Endothelial cell of umbilical vein (primary cell): ENCODE results near the gene FER. TPM values are rescaled to one million over a fixed set of nuclear protein-coding genes. Genes with fewer than 3 reads are reported as not detected.

Source experiments
- BruUV-seq: library from RNA; stranded (reverse); fragments of 400-500 nt; replicated peaks from 2 replicates; lab custom pipeline; 2021; lab: Mats Ljungman, UMichigan
- CTCF ChIA-PET: fragments of 300-600, 350-600 bp; sonication (Branson Sonifier 250); formaldehyde crosslinking; loops from one replicate; lab custom pipeline; 2021; ENCODE audit warnings: antibody characterized with exemption, inconsistent platforms; lab: Charles Lee
- POLR2A ChIA-PET: fragments of 300-600, 350-600 bp; sonication (Branson Sonifier 250); formaldehyde crosslinking; loops from one replicate; lab custom pipeline; 2021; ENCODE audit warnings: antibody characterized with exemption, inconsistent platforms; lab: Charles Lee
- DNase-seq: peaks from one replicate; pipeline ENCODE4 v3.0.0-alpha.2; 2011; ENCODE audit warnings: low read depth, low spot score
- FAIRE-seq: peaks from 2 replicates; lab custom pipeline; 2011; peaks lifted over from hg19 to GRCh38; lab: Jason Lieb, UNC
- H2AFZ ChIP-seq: 2 replicates; pipeline ENCODE4 v1.6.0; 2012; ENCODE audit warnings: low read depth, low read length, control low read depth, inconsistent platforms
- H3K27ac ChIP-seq: 2 replicates; pipeline ENCODE4 v1.5.1; 2011; ENCODE audit warnings: low read depth, mild to moderate bottlenecking, control low read depth, low read length, moderate library complexity; ENCODE audit not compliant: insufficient read depth
- H3K27me3 ChIP-seq, 2 experiments: 2 replicates each; pipeline versions ENCODE4 v1.6.0 to v1.6.1; 2011; ENCODE audit warnings: low read length in 2 of 2, mixed read lengths in 1 of 2; ENCODE audit not compliant: control insufficient read depth in 2 of 2, insufficient read depth in 2 of 2
- H3K36me3 ChIP-seq, 2 experiments: 2 replicates in 1 of 2; 3 replicates in 1 of 2; pipeline ENCODE4 v1.5.1; 2011; ENCODE audit warnings: low read length in 2 of 2, mild to moderate bottlenecking in 1 of 2, moderate library complexity in 1 of 2; ENCODE audit not compliant: control insufficient read depth in 2 of 2, insufficient read depth in 2 of 2; ENCODE audit errors: extremely low read depth in 1 of 2
- H3K4me1 ChIP-seq: 3 replicates; pipeline ENCODE4 v1.5.1; 2011; ENCODE audit warnings: mild to moderate bottlenecking, low read length; ENCODE audit not compliant: control insufficient read depth, insufficient read depth; ENCODE audit errors: extremely low read depth
- H3K4me2 ChIP-seq: 2 replicates; pipeline ENCODE4 v1.6.1; 2011; ENCODE audit warnings: low read length, control low read depth, mixed read lengths; ENCODE audit not compliant: insufficient read depth
- H3K4me3 ChIP-seq, 3 experiments: fragments of 200-600 bp in 1 of 3; sonication (generic), shearing (Covaris generic) in 1 of 3; replicated peaks in 1 of 3; 2 replicates each; pipeline ENCODE4 v1.5.1; 2011 to 2016; ENCODE audit warnings: control low read depth in 3 of 3, low read length in 3 of 3, mild to moderate bottlenecking in 2 of 3, inconsistent platforms in 1 of 3, low read depth in 1 of 3, moderate library complexity in 1 of 3; ENCODE audit not compliant: insufficient read depth in 1 of 3
- H3K79me2 ChIP-seq: 2 replicates; pipeline ENCODE4 v1.6.0; 2012; ENCODE audit warnings: low read length, inconsistent platforms; ENCODE audit not compliant: control insufficient read depth, insufficient read depth
- H3K9ac ChIP-seq: replicated peaks from 2 replicates; pipeline ENCODE3; 2011; ENCODE audit warnings: low read length, control low read depth; ENCODE audit not compliant: insufficient read depth; ENCODE audit errors: extremely low read depth
- H3K9me1 ChIP-seq: replicated peaks from 3 replicates; pipeline ENCODE4 v1.6.0; 2011; ENCODE audit warnings: mild to moderate bottlenecking, low read length; ENCODE audit not compliant: control insufficient read depth, insufficient read depth; ENCODE audit errors: extremely low read depth
- H3K9me3 ChIP-seq: replicated peaks from 2 replicates; pipeline ENCODE4 v1.5.1; 2012; ENCODE audit warnings: low read length, inconsistent platforms; ENCODE audit not compliant: control insufficient read depth, insufficient read depth
- H4K20me1 ChIP-seq: replicated peaks from 2 replicates; pipeline ENCODE3; 2011; ENCODE audit warnings: mild to moderate bottlenecking, low read length; ENCODE audit not compliant: control insufficient read depth, insufficient read depth; ENCODE audit errors: extremely low read depth
- EZH2 ChIP-seq: IDR thresholded peaks from 2 replicates; pipeline ENCODE4 v1.6.1; 2012; ENCODE audit warnings: borderline replicate concordance, low read depth, mild to moderate bottlenecking, moderate library complexity, low read length, inconsistent platforms; ENCODE audit not compliant: severe bottlenecking
- FOS ChIP-seq: IDR thresholded peaks from 2 replicates; pipeline ENCODE4 v1.6.1; 2011; ENCODE audit warnings: mild to moderate bottlenecking, low read length, moderate library complexity, borderline replicate concordance; ENCODE audit not compliant: insufficient read depth
- GATA2 ChIP-seq: IDR thresholded peaks from 2 replicates; pipeline ENCODE4 v1.7.0; 2011; ENCODE audit warnings: low read depth, mild to moderate bottlenecking, moderate library complexity, mixed read lengths, low read length; ENCODE audit not compliant: insufficient read length, insufficient read depth
- JUN ChIP-seq: IDR thresholded peaks from 2 replicates; pipeline ENCODE4 v1.6.1; 2011; ENCODE audit warnings: borderline replicate concordance, low read depth; ENCODE audit not compliant: insufficient read length, insufficient read depth
- MYC ChIP-seq: IDR thresholded peaks from one replicate; pipeline ENCODE4 v1.6.1; 2011; ENCODE audit warnings: mild to moderate bottlenecking, low read depth, low read length
- POLR2A ChIP-seq: IDR thresholded peaks from 2 replicates; pipeline ENCODE4 v1.6.1; 2012; ENCODE audit warnings: low read depth, mild to moderate bottlenecking, control low read depth, low read length
- POLR2AphosphoS5 ChIP-seq: IDR thresholded peaks from 2 replicates; pipeline ENCODE4 v1.6.1; 2012; ENCODE audit warnings: low read depth, mild to moderate bottlenecking, control low read depth, low read length, moderate library complexity; ENCODE audit not compliant: insufficient read depth
- dilution Hi-C: fragments of 300-500 bp; cut with MboI; formaldehyde crosslinking; loops from one replicate; pipeline ENCODE4 v1.15.0; 2019; ENCODE audit warnings: low sequenced_read_pairs; ENCODE audit not compliant: extremely low pct_ligation_motif_present
- intact Hi-C: fragments of 100-400 bp; cut with micrococcal nuclease; formaldehyde crosslinking; loops from one replicate; pipeline ENCODE4 v1.10.0; 2022
- polyA plus RNA-seq, 4 experiments: library from polyadenylated mRNA; depleted of rRNA in 3 of 4; stranded (reverse) in 3 of 4; unstranded in 1 of 4; fragments of >200 nt; gene quantifications; 2 replicates each; pipeline versions ENCODE4 v1.2.1 to v1.2.3, GENCODE V29; 2011 to 2012; ENCODE audit warnings: missing spikeins in 1 of 4
- total RNA-seq: library from RNA; stranded (reverse); gene quantifications from 2 replicates; pipeline ENCODE4 v1.2.3, GENCODE V29; 2021
- TF ChIP-seq, protein P1 (sequence below), 2 donors: IDR thresholded peaks; 1 replicate in 1 of 2; 2 replicates in 1 of 2; pipeline ENCODE4 v1.5.1; 2011; ENCODE audit warnings: low read length in 2 of 2, mild to moderate bottlenecking in 2 of 2, moderate library complexity in 2 of 2, control low read depth in 1 of 2, inconsistent platforms in 1 of 2, low read depth in 1 of 2; ENCODE audit not compliant: insufficient read depth in 1 of 2; ENCODE audit errors: extremely low read depth in 1 of 2
- TF ChIP-seq, protein P2 (sequence below): IDR thresholded peaks from 2 replicates; pipeline ENCODE4 v1.6.1; 2011; ENCODE audit not compliant: insufficient read depth, insufficient read length

Gene FER
- total and polyA plus RNA-seq, 2 donors (not counting 3 experiments of a cell fraction or from before 2014, with no cell fraction given), result 2.3 to 27.5 TPM

DNA sequence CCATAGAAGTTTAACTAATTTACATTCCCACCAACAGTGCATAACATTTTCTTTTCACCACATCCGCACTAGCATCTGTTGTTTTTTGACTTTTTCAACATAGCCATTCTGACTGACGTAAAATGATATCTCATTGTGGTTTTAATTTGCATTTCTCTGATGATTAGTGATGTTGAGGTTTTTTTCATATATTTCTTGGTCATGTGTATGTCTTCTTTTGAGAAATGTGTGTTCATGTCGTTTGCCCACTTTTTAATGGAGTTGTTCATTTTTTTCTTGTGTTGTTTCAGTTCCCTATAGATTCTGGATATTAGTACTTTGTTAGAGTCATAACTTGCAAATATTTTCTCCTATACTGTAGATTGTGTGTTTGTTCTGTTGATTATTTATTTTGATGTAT, 163.4 kb downstream of the FER start:
- ChIA-PET CTCF (no interaction called here), POLR2A (no interaction called here)
- H3K27ac ChIP-seq, result no peak overlapping the region
- no peak overlapping the region for H2AFZ ChIP-seq
- no peaks in the 10 kb centered on the region for H3K27me3 ChIP-seq
- H3K4me2 ChIP-seq, result no peak overlapping the region
- no peaks in the 10 kb centered on the region for H3K9me1 ChIP-seq
- H3K79me2 ChIP-seq, result no peaks in the 10 kb centered on the region
- no peaks in the 10 kb centered on the region for H3K9me3 ChIP-seq
- H3K4me3 ChIP-seq, result no peak overlapping the region
- H3K36me3 ChIP-seq, result no peaks in the 10 kb centered on the region
- dilution Hi-C loops (no loop called here), intact Hi-C loops (no loop called here)
- FAIRE-seq, result no peak
- DNase-seq, result no peak
- no TSS peak for BruUV-seq
- no peak overlapping the region for H3K9ac ChIP-seq
- TF ChIP-seq, protein P1, sequence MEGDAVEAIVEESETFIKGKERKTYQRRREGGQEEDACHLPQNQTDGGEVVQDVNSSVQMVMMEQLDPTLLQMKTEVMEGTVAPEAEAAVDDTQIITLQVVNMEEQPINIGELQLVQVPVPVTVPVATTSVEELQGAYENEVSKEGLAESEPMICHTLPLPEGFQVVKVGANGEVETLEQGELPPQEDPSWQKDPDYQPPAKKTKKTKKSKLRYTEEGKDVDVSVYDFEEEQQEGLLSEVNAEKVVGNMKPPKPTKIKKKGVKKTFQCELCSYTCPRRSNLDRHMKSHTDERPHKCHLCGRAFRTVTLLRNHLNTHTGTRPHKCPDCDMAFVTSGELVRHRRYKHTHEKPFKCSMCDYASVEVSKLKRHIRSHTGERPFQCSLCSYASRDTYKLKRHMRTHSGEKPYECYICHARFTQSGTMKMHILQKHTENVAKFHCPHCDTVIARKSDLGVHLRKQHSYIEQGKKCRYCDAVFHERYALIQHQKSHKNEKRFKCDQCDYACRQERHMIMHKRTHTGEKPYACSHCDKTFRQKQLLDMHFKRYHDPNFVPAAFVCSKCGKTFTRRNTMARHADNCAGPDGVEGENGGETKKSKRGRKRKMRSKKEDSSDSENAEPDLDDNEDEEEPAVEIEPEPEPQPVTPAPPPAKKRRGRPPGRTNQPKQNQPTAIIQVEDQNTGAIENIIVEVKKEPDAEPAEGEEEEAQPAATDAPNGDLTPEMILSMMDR (IDR thresholded peaks at IDR 0.05; ENCODE audit: extremely low read depth in 1 of 2, insufficient read depth in 1 of 2, low read depth in 1 of 2, low read length in 2 of 2), result no peak
- TF ChIP-seq EZH2 (no peak), POLR2A (no peak), GATA2 (no peak), FOS (no peak), POLR2AphosphoS5 (no peak), JUN (no peak), MYC (no peak)
- TF ChIP-seq, protein P2, sequence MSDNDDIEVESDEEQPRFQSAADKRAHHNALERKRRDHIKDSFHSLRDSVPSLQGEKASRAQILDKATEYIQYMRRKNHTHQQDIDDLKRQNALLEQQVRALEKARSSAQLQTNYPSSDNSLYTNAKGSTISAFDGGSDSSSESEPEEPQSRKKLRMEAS, result no peak
- H4K20me1 ChIP-seq, result no peaks in the 10 kb centered on the region
- H3K4me1 ChIP-seq, result no peaks in the 10 kb centered on the region
